Measurements from ENCODE around the gene VMP1. TPM values are rescaled to one million over a fixed set of nuclear protein-coding genes. Genes with fewer than 3 reads are reported as not detected.

The VMP1 gene
- total RNA-seq, 1 experiment from 2014 or later, result 107 TPM

DNA sequence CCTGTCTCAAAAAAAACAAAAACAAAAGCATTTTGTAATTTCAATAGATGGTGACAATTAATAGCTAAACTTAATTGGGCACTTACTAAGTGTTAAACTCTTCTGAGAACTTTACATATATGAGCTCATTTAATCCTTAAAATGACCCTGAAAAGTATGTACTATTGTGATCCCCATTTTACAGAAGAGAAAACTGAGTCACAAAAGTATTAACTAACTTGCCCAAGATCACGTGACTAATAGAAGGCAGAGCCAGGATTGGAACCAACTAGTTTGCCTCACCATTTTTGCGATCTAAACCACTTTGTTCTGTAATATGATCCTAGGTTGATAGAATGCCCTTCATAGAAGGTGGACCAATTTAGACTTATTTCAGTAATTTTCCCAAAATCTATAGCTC lies 26.2 kb downstream of the VMP1 start:
- Histone ChIP-seq H3K4me3 (ENCODE audit: low read depth, low read length, poor library complexity, severe bottlenecking) (no peak overlapping the region), H3K27ac (ENCODE audit: low read depth, low read length, poor library complexity, severe bottlenecking) (no peak overlapping the region), H3K36me3 (ENCODE audit: insufficient read depth, low read length, poor library complexity, severe bottlenecking) (peaks cover 6% of the 10 kb centered on the region), H3K27me3 (replicated peaks; ENCODE audit: insufficient read depth, low read depth, low read length, poor library complexity) (no peaks in the 10 kb centered on the region), H3K9me3 (ENCODE audit: low read depth, low read length, poor library complexity, severe bottlenecking) (no peaks in the 10 kb centered on the region), H3K4me1 (ENCODE audit: insufficient read depth, low read length, poor library complexity, severe bottlenecking) (no peaks in the 10 kb centered on the region)
- intact Hi-C loops (cut with micrococcal nuclease; ENCODE audit: unreplicated experiment), result no loop called here
- TF ChIP-seq, protein P1, sequence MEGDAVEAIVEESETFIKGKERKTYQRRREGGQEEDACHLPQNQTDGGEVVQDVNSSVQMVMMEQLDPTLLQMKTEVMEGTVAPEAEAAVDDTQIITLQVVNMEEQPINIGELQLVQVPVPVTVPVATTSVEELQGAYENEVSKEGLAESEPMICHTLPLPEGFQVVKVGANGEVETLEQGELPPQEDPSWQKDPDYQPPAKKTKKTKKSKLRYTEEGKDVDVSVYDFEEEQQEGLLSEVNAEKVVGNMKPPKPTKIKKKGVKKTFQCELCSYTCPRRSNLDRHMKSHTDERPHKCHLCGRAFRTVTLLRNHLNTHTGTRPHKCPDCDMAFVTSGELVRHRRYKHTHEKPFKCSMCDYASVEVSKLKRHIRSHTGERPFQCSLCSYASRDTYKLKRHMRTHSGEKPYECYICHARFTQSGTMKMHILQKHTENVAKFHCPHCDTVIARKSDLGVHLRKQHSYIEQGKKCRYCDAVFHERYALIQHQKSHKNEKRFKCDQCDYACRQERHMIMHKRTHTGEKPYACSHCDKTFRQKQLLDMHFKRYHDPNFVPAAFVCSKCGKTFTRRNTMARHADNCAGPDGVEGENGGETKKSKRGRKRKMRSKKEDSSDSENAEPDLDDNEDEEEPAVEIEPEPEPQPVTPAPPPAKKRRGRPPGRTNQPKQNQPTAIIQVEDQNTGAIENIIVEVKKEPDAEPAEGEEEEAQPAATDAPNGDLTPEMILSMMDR (conservative IDR thresholded peaks at IDR 0.05; ENCODE audit: low read depth, low read length), result no peak
- no peak for TF ChIP-seq EZH2 (IDR thresholded peaks at IDR 0.05; ENCODE audit: borderline replicate concordance, low read depth, low read length, poor library complexity, severe bottlenecking)
- DNase-seq (ENCODE audit: low spot score), result no peak
- ChIA-PET CTCF (no interaction called here), POLR2A (ENCODE audit: low non-redundant PET) (no interaction called here)
- BruUV-seq (replicated peaks), result no TSS peak

DNA sequence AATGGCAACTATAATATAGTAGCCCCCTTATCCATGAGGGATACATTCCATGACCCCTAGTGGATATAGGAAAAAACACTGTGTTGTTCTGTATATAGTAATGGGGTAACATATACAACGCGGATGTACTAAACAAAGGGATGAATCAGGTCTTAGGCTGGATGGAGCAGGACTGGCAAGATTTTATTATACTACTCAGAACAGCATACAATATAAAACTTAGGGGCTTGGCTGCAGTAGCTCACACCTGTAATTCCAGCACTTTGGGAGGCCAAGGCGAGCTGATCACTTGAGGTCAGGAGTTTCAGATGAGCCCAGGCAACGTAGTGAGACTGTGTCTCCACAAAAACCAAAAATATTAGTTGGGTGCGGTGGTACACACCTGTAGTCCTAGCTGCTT lies 26.8 kb downstream of the VMP1 start:
- no TSS peak for BruUV-seq (replicated peaks)
- DNase-seq (ENCODE audit: low spot score), result no peak
- no peaks in the 10 kb centered on the region for H3K27me3 ChIP-seq (replicated peaks; ENCODE audit: insufficient read depth, low read depth, low read length, poor library complexity)
- POLR2A ChIA-PET (ENCODE audit: low non-redundant PET), result interaction anchor here (0.6 kb wide), 1 partner anchor 81 kb away, joined by 6 read pairs; no protein-coding TSS in a partner anchor
- peaks cover 10% of the 10 kb centered on the region for H3K36me3 ChIP-seq (ENCODE audit: insufficient read depth, low read length, poor library complexity, severe bottlenecking)
- H3K4me1 ChIP-seq (ENCODE audit: insufficient read depth, low read length, poor library complexity, severe bottlenecking), result no peaks in the 10 kb centered on the region
- H3K9me3 ChIP-seq (ENCODE audit: low read depth, low read length, poor library complexity, severe bottlenecking), result no peaks in the 10 kb centered on the region
- TF ChIP-seq, protein P1 (conservative IDR thresholded peaks at IDR 0.05; ENCODE audit: low read depth, low read length), result no peak
- TF ChIP-seq EZH2 (IDR thresholded peaks at IDR 0.05; ENCODE audit: borderline replicate concordance, low read depth, low read length, poor library complexity, severe bottlenecking), result no peak
- no peak overlapping the region for H3K4me3 ChIP-seq (ENCODE audit: low read depth, low read length, poor library complexity, severe bottlenecking)
- intact Hi-C loops (cut with micrococcal nuclease; ENCODE audit: unreplicated experiment), result no loop called here
- CTCF ChIA-PET, result no interaction called here
- H3K27ac ChIP-seq (ENCODE audit: low read depth, low read length, poor library complexity, severe bottlenecking), result no peak overlapping the region

DNA sequence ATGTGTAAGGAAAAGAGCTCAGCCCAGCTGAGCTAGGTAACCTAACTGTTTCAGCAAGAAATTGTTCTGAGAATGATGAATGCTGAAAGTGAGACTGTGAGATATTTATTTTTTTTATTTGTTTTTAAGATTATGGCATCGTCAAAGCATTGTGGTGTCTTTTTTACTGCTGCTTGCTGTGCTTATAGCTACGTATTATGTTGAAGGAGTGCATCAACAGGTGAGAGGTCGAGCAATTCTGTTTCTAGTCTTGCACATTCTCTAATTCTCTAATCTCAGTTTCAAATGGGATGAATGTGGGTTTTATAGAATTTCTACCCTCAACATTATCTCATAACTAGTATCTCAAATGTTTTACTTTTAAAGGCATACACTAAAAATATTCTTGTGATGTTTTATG lies 29.9 kb downstream of the VMP1 start:
- H3K36me3 ChIP-seq (ENCODE audit: insufficient read depth, low read length, poor library complexity, severe bottlenecking), result peaks cover 11% of the 10 kb centered on the region
- no TSS peak for BruUV-seq (replicated peaks)
- POLR2A ChIA-PET (ENCODE audit: low non-redundant PET), result no interaction called here

More for the DNA sequence above, 29.9 kb downstream of the VMP1 start:
- DNase-seq (ENCODE audit: low spot score), result no peak
- Histone ChIP-seq H3K27ac (ENCODE audit: low read depth, low read length, poor library complexity, severe bottlenecking) (no peak overlapping the region), H3K4me3 (ENCODE audit: low read depth, low read length, poor library complexity, severe bottlenecking) (no peak overlapping the region), H3K9me3 (ENCODE audit: low read depth, low read length, poor library complexity, severe bottlenecking) (no peaks in the 10 kb centered on the region), H3K27me3 (replicated peaks; ENCODE audit: insufficient read depth, low read depth, low read length, poor library complexity) (no peaks in the 10 kb centered on the region), H3K4me1 (ENCODE audit: insufficient read depth, low read length, poor library complexity, severe bottlenecking) (no peaks in the 10 kb centered on the region)
- TF ChIP-seq, protein P1 (conservative IDR thresholded peaks at IDR 0.05; ENCODE audit: low read depth, low read length), result no peak
- TF ChIP-seq EZH2 (IDR thresholded peaks at IDR 0.05; ENCODE audit: borderline replicate concordance, low read depth, low read length, poor library complexity, severe bottlenecking), result no peak
- CTCF ChIA-PET, result no interaction called here
- intact Hi-C loops (cut with micrococcal nuclease; ENCODE audit: unreplicated experiment), result no loop called here

Data from A673 (cell line).